Femur (tissue), 1 donor: ENCODE measurements around the gene APLP1.
"Not testable (repeated sequence)": the region's sequence is repeated elsewhere in the genome, so short reads cannot be mapped to it uniquely, and the experiment has no call there.

ENCODE experiments used
- DNase-seq: peaks from one replicate; pipeline ENCODE4 v3.0.0-alpha.2; 2017

APLP1 gene

DNA sequence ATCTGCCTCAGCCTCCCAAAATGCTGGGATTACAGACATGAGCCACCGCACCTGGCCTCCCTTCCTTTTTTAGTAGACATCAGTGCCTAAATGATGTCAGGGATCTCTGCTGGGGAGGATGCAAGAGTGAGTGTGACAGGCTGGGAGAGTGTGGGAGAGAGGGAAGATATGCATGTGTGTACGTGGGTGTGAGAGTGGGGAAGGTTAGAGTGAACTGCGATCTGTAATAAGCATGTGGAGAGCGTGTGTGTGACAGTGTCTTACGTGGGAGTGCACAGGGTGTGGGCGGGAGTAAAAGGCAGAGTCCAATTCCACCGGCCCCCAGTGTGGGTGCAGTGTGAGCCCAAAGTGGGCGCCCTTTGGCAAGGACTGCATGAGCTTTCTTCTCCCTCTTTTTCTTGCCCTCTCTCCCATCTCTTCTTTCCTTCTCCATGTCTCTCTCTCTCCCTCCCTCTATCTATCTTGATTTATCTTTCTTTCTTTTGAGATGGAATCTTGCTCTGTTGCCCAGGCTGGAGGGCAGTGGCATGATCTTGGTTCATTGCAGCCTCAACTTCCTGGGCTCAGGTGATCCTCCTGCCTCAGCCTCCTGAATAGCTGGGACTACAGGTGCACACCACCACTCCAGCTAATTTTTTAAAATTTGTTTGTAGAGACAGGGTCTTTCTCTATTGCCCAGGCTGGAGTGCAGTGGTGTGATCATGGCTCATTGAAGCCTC is 15.2 kb upstream of the APLP1 start:
- no peak for DNase-seq

- peak; percentile 38 for DNase-seq
These were observed 11.7 kb upstream of the APLP1 start, which contains the start of gene KIRREL2 for GRCh38 chr19:35856546-35857149. Gene KIRREL2, plus strand, starts transcription at chr19:35856911. Its CDS starts 209 bp downstream, at chr19:35857120.

DNA sequence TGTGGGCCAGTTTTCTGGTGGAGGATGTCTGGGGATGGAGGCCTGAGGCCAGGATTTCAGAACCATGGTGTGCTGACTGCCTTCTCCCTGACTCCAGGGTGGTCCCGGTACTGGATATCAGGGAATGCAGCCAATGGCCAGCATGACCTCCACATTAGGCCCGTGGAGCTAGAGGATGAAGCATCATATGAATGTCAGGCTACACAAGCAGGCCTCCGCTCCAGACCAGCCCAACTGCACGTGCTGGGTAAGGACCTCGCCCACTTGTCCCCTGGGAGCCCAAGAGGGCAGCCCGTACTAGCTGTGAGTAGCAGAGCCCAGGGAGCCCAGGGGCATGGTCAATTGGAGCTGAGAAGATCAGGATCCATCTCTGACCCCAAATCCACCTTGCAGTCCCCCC is 10.1 kb upstream of the APLP1 start:
- no peak for DNase-seq

- no peak for DNase-seq
These were observed 9.0 kb upstream of the APLP1 start for GRCh38 chr19:35859414-35859813.

GRCh38 chr19:35860436-35860817 is 7.9 kb upstream of the APLP1 start:
- DNase-seq = no peak

GRCh38 chr19:35860818-35861639 is 7.3 kb upstream of the APLP1 start:
- DNase-seq = no peak

- DNase-seq = no peak
These were observed 6.7 kb upstream of the APLP1 start for GRCh38 chr19:35861640-35862160.

DNA sequence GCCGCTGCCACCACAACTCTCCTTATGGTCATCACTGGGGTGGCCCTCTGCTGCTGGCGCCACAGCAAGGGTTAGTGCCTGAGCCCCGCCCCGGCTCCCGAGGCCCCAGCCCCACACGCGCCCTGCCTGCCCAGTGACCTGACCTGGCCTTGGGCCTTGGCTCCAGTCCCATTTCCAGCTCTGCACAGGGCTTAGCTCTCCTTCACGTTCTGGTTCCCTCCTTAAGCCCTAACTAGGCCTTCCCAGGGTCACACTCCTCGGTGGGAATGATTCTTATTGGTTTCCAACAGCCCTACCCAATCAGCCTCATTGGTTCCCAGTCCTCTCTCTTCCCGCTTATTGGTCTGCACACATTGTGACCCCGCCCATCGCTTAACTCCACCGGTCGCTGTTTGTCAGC is 5.8 kb upstream of the APLP1 start:
- no peak for DNase-seq

- no peak for DNase-seq
These were observed 5.4 kb upstream of the APLP1 start for GRCh38 chr19:35863018-35863417.

DNA sequence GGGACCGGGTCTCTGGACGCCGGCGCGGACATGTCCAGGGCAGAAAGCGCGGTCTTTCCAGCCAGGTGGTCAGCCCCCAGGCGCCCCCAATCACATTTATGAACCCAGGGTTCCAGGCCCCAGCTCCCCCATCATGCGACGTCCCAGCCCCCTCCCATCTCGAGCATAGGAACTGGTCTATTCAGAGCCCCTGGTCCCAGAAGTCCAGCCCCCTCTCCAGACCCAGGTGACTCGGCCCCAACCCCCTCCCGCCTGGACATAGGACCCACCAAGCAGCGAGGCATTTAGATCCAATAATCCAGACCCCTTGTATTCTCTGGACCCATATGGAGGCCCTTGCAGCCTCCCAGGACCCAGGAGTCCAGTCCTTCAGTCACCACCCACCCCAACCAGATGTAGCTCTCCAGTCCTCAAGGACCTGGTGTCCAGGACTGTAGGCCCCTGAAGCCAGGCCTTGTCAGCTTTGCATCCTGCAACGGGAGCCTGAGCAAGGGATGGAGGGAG is 501 bp downstream of the APLP1 start:
- no peak for DNase-seq

DNA sequence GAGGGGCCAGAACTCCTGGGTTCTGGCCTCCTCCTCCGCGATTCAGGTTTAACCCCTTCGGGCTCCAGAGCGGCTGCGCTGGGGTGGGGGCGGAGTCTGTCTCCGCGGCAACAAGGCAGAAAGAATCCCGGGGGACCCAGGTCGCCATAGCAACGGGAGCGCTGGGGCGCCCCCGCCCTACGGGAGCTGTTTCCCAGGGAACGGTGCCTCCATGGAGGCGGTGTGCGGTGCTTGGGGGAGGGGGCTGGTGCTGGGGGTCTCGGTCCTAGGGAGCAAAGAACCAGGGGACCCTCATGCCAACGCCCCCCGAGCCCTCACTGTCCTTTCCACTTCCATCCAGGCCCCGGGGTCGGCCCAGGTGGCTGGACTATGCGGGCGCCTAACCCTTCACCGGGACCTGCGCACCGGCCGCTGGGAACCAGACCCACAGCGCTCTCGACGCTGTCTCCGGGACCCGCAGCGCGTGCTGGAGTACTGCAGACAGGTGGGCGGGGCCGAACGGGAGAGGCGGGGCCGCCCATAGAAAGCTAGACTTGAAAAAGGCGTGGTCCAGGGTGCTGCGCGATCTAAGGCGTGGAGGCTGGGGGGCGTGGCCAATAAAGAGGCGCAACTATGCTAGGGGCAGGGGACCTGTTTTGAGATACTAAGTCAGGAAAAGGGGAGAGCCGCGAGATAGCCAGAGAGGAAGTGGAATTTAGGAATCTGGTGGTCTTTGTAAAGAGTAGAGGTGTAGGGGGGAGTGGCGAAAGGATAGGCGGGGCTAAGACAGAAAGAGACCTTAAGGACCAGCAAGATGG is 1.2 kb downstream of the APLP1 start:
- DNase-seq = peak; percentile 67

DNA sequence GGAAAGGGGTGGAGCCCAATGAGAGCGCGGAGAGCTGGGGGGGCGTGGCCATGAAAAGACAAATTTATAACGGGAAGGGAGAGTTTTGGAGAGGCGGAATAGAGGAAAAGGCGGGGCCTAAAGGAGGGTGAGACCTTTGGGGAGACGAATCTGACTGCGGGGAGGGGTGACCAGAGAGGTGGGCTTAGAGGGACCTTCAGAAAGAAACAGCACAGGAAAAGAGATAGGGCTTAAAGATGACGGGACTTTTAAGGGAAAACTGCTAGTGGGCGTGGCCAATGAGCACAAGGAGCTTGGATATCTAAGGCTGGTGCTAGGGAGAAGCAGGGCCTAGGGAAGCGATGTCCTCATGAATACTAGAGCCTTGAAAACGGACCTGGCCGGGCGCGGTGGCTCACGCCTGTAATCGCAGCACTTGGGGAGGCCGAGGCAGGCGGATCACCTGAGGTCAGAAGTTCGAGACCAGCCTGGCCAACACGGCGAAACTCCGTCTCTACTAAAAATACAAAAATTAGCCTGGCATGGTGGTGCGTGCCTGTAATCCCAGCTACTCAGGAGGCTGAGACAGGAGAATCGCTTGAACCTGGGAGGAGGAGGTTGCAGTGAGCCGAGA is 1.9 kb downstream of the APLP1 start:
- DNase-seq = not testable (repeated sequence)

GRCh38 chr19:35870798-35871197 is 2.4 kb downstream of the APLP1 start:
- DNase-seq = no peak

DNA sequence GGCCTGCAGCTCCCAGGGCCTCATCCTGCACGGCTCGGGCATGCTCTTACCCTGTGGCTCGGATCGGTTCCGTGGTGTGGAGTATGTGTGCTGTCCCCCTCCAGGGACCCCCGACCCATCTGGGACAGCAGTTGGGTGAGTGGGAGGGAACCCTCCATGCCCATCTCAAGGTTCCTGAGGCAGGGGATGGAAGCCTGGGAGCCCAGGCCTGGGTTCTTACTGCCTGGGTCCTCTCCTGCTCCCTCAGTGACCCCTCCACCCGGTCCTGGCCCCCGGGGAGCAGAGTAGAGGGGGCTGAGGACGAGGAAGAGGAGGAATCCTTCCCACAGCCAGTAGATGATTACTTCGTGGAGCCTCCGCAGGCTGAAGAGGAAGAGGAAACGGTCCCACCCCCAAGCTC is 3.2 kb downstream of the APLP1 start:
- DNase-seq = no peak

GRCh38 chr19:35872180-35872579 is 3.8 kb downstream of the APLP1 start:
- no peak for DNase-seq

DNA sequence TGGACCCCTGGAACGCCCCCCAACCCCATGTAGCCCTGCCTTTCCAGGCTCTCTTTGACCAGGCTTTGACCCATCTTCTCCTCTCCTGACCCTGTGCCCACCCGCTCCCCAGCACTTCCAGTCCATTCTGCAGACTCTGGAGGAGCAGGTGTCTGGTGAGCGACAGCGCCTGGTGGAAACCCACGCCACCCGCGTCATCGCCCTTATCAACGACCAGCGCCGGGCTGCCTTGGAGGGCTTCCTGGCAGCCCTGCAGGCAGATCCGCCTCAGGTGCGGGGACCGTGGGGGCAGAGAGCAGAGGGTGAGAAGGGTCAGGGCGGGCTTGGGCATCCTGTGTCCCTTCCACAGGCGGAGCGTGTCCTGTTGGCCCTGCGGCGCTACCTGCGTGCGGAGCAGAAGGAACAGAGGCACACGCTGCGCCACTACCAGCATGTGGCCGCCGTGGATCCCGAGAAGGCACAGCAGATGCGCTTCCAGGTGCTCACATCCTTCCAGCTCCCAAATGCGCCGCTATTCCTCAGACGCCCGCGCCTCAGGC is 6.1 kb downstream of the APLP1 start:
- DNase-seq = no peak

GRCh38 chr19:35879068-35879467 is 10.7 kb downstream of the APLP1 start:
- no peak for DNase-seq

- DNase-seq = peak; percentile 92
These were observed 11.5 kb downstream of the APLP1 start for GRCh38 chr19:35879770-35880317.

GRCh38 chr19:35882114-35882832 is 13.9 kb downstream of the APLP1 start:
- DNase-seq = no peak

GRCh38 chr19:35883882-35884281 is 15.5 kb downstream of the APLP1 start:
- no peak for DNase-seq
